ENCODE data around the gene LIPI. TPM values are rescaled to one million over a fixed set of nuclear protein-coding genes. Genes with fewer than 3 reads are reported as not detected.

The LIPI gene
- total RNA-seq, 6 donors from 2014 or later: not detected

- no peak for TF ChIP-seq POLR2AphosphoS5 (IDR thresholded peaks at IDR 0.05)
- TF ChIP-seq, protein P1, sequence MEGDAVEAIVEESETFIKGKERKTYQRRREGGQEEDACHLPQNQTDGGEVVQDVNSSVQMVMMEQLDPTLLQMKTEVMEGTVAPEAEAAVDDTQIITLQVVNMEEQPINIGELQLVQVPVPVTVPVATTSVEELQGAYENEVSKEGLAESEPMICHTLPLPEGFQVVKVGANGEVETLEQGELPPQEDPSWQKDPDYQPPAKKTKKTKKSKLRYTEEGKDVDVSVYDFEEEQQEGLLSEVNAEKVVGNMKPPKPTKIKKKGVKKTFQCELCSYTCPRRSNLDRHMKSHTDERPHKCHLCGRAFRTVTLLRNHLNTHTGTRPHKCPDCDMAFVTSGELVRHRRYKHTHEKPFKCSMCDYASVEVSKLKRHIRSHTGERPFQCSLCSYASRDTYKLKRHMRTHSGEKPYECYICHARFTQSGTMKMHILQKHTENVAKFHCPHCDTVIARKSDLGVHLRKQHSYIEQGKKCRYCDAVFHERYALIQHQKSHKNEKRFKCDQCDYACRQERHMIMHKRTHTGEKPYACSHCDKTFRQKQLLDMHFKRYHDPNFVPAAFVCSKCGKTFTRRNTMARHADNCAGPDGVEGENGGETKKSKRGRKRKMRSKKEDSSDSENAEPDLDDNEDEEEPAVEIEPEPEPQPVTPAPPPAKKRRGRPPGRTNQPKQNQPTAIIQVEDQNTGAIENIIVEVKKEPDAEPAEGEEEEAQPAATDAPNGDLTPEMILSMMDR (IDR thresholded peaks at IDR 0.05): no peak
- TF ChIP-seq POLR2A (IDR thresholded peaks at IDR 0.05): no peak
- no peak for TF ChIP-seq EP300 (IDR thresholded peaks at IDR 0.05)
- ATAC-seq (ENCODE audit: low FRiP score in 2 of 2) (no peak), DNase-seq (no peak)
- no peaks in the 10 kb centered on the region for H3K27me3 ChIP-seq
- no peak overlapping the region for H3K4me3 ChIP-seq
- no peaks in the 10 kb centered on the region for H3K9me3 ChIP-seq
- H3K4me1 ChIP-seq: no peaks in the 10 kb centered on the region
- 17 to 28% methylated on average over 2 of the region's 2 CpGs for WGBS, 2 donors
- no peak overlapping the region for H3K27ac ChIP-seq
- H3K36me3 ChIP-seq: no peaks in the 10 kb centered on the region
These were observed 111.2 kb downstream of the LIPI start for GRCh38 chr21:14099570-14099969.

DNA sequence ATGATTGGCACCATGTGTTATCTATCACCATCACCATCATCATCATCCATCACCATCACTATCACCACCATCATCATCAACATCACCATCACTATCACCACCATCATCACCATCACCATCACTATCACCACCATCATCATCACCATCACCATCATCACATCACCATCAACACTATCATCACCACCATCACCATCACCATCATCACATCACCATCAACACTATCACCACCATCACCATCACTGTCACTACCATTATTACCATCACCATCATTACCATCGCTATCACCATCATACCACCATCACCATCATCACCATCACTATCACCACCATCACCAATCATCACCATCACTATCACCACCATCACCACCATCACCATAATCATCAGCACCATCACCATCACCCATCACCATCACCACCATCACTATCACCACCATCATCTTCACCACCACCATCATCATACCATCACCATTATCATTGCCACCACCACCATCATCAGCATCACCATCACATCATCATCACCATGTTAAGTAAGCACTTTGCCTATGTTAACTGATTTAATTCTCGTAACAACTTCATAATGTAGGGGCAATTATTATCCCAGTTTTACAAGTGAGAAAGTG lies 112.8 kb downstream of the LIPI start:
- no peak for ATAC-seq (ENCODE audit: low FRiP score in 2 of 2)
- Histone ChIP-seq H3K27me3 (no peaks in the 10 kb centered on the region), H3K27ac (no peak overlapping the region), H3K9me3 (no peaks in the 10 kb centered on the region), H3K4me1 (no peaks in the 10 kb centered on the region), H3K4me3 (no peak overlapping the region), H3K36me3 (no peaks in the 10 kb centered on the region)
- TF ChIP-seq EP300 (IDR thresholded peaks at IDR 0.05) (no peak), POLR2A (IDR thresholded peaks at IDR 0.05) (no peak), POLR2AphosphoS5 (IDR thresholded peaks at IDR 0.05) (no peak)
- TF ChIP-seq, protein P1 (IDR thresholded peaks at IDR 0.05): no peak
- no peak for DNase-seq
- WGBS, 2 donors: 97 to 98% methylated on average over 2 of the region's 2 CpGs

GRCh38 chr21:14096577-14096976 lies 114.2 kb downstream of the LIPI start:
- Histone ChIP-seq H3K36me3 (no peaks in the 10 kb centered on the region), H3K9me3 (no peaks in the 10 kb centered on the region), H3K27me3 (no peaks in the 10 kb centered on the region), H3K4me1 (no peaks in the 10 kb centered on the region), H3K4me3 (no peak overlapping the region), H3K27ac (no peak overlapping the region)
- 96 to 100% methylated on average over 3 to 6 of the region's 6 CpGs for WGBS, 2 donors
- ATAC-seq (ENCODE audit: low FRiP score in 2 of 2) (no peak), DNase-seq (no peak)
- TF ChIP-seq, protein P1 (IDR thresholded peaks at IDR 0.05): no peak
- TF ChIP-seq POLR2A (IDR thresholded peaks at IDR 0.05) (no peak), POLR2AphosphoS5 (IDR thresholded peaks at IDR 0.05) (no peak), EP300 (IDR thresholded peaks at IDR 0.05) (no peak)

DNA sequence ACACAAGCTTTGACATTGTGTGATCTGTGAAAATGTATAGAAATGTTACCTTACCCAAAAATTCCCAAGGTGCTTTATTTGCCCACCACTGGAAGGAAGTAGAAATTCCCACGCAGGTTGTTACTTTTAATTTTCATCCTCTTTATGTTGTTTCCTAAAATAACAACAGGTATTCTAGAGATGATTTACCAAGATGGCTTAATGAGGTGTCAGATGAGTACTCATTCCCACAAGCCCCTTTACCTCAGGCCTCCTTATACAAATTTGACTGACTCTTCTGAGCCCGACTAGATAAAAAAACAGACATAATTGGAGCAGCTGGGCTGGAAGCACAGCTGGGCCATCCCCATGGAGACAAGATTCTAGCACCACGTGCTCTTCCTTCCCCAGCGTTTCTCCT lies 114.6 kb downstream of the LIPI start:
- DNase-seq (no peak), ATAC-seq (ENCODE audit: low FRiP score in 2 of 2) (no peak)
- TF ChIP-seq POLR2AphosphoS5 (IDR thresholded peaks at IDR 0.05) (no peak), POLR2A (IDR thresholded peaks at IDR 0.05) (no peak), EP300 (IDR thresholded peaks at IDR 0.05) (no peak)
- TF ChIP-seq, protein P1 (IDR thresholded peaks at IDR 0.05): no peak
- no peak overlapping the region for H3K4me3 ChIP-seq
- no peaks in the 10 kb centered on the region for H3K4me1 ChIP-seq
- H3K9me3 ChIP-seq: no peaks in the 10 kb centered on the region
- no peaks in the 10 kb centered on the region for H3K36me3 ChIP-seq
- no peak overlapping the region for H3K27ac ChIP-seq
- H3K27me3 ChIP-seq: no peaks in the 10 kb centered on the region
- WGBS, 2 donors: 44 to 60% methylated on average over 4 of the region's 4 CpGs

DNA sequence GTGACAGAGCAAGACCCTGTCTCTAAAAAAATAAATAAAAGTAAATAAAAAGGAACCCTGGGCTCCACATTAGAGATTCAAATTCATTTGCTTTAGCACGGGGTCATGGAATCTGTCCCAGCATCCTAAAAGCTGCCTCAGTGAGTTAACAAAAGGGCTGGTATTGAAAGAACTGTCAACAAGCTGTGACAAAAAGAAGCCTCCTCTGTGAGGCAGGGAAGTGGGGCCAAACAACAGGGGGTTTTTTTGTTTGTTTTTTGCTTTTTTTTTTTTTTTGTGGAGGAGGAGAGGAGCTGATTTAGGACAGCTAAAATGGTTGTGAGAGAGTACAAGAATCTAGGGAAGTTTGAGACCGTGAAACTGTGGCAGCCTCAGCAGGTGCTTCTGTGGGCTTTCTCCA lies 115.7 kb downstream of the LIPI start:
- H3K27ac ChIP-seq: no peak overlapping the region
- TF ChIP-seq, protein P1 (IDR thresholded peaks at IDR 0.05): no peak
- TF ChIP-seq EP300 (IDR thresholded peaks at IDR 0.05) (no peak), POLR2A (IDR thresholded peaks at IDR 0.05) (no peak), POLR2AphosphoS5 (IDR thresholded peaks at IDR 0.05) (no peak)
- no peaks in the 10 kb centered on the region for H3K9me3 ChIP-seq
- DNase-seq (no peak), ATAC-seq (ENCODE audit: low FRiP score in 2 of 2) (no peak)
- H3K36me3 ChIP-seq: no peaks in the 10 kb centered on the region
- H3K4me1 ChIP-seq: no peaks in the 10 kb centered on the region
- 91% methylated on average over 2 of the region's 2 CpGs for WGBS, 2 donors
- no peaks in the 10 kb centered on the region for H3K27me3 ChIP-seq
- H3K4me3 ChIP-seq: no peak overlapping the region

Measured in upper lobe of left lung (tissue), 6 donors.